Measurements from ENCODE around the gene ST6GALNAC3.

- TF ChIP-seq, protein P1, sequence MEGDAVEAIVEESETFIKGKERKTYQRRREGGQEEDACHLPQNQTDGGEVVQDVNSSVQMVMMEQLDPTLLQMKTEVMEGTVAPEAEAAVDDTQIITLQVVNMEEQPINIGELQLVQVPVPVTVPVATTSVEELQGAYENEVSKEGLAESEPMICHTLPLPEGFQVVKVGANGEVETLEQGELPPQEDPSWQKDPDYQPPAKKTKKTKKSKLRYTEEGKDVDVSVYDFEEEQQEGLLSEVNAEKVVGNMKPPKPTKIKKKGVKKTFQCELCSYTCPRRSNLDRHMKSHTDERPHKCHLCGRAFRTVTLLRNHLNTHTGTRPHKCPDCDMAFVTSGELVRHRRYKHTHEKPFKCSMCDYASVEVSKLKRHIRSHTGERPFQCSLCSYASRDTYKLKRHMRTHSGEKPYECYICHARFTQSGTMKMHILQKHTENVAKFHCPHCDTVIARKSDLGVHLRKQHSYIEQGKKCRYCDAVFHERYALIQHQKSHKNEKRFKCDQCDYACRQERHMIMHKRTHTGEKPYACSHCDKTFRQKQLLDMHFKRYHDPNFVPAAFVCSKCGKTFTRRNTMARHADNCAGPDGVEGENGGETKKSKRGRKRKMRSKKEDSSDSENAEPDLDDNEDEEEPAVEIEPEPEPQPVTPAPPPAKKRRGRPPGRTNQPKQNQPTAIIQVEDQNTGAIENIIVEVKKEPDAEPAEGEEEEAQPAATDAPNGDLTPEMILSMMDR (IDR thresholded peaks at IDR 0.05; ENCODE audit: poor library complexity) = no peak
- no peak for TF ChIP-seq EZH2 (IDR thresholded peaks at IDR 0.05; ENCODE audit: borderline replicate concordance)
Measured at GRCh38 chr1:76289692-76290091, 215.1 kb downstream of the ST6GALNAC3 start.

Measured in hepatocyte (in vitro differentiated cells).